Stimulated activated CD8-positive, alpha-beta memory T cell treated with anti-CD3 and anti-CD28 coated beads, Interleukin-15, amount 100 ng/mL, for 48 hours (primary cell): ENCODE measurements around the gene ANP32E.

ENCODE experiments used
- DNase-seq, 2 donors: peaks; one replicate each; pipeline ENCODE4 v3.0.0-alpha.2; 2020; ENCODE audit warnings: low read depth in 2 of 2

Gene ANP32E

GRCh38 chr1:150235852-150236613 lies at the start of gene ANP32E:
Gene ANP32E, minus strand, starts transcription at chr1:150236112. Its CDS starts 326 bp downstream, at chr1:150235786.
- peak; percentile 86 to 88 for DNase-seq

- DNase-seq, result no peak
Observed at GRCh38 chr1:150283260-150283659, 47.3 kb upstream of the ANP32E start.

GRCh38 chr1:150282558-150282958 lies 46.6 kb upstream of the ANP32E start:
- no peak for DNase-seq

- peak; percentile 42 to 61 for DNase-seq
Observed at GRCh38 chr1:150281758-150282557, 46.0 kb upstream of the ANP32E start, which contains the start of gene CIART. Gene CIART, plus strand, starts transcription at chr1:150282554. Its CDS starts 714 bp downstream, at chr1:150283268.

GRCh38 chr1:150281221-150281757 lies 45.4 kb upstream of the ANP32E start:
- peak; percentile 30 to 38 for DNase-seq

- no peak for DNase-seq
Observed at GRCh38 chr1:150280138-150280707, 44.3 kb upstream of the ANP32E start.

- no peak for DNase-seq
Observed at GRCh38 chr1:150273311-150273710, 37.4 kb upstream of the ANP32E start.

GRCh38 chr1:150271291-150271959 lies 35.5 kb upstream of the ANP32E start:
- no peak for DNase-seq

GRCh38 chr1:150269451-150269850 lies 33.5 kb upstream of the ANP32E start:
- DNase-seq, result no peak

GRCh38 chr1:150268705-150269403 lies 32.9 kb upstream of the ANP32E start, which contains the start of gene APH1A:
Gene APH1A, minus strand, starts transcription at chr1:150269016. Its CDS starts 206 bp downstream, at chr1:150268810.
- DNase-seq, result peak; percentile 91

GRCh38 chr1:150268340-150268704 lies 32.4 kb upstream of the ANP32E start:
- DNase-seq, result no peak

GRCh38 chr1:150267896-150268295 lies 32.0 kb upstream of the ANP32E start:
- no peak for DNase-seq

GRCh38 chr1:150263549-150263948 lies 27.6 kb upstream of the ANP32E start:
- no peak for DNase-seq

GRCh38 chr1:150262388-150263320 lies 26.7 kb upstream of the ANP32E start:
- no peak for DNase-seq

- no peak for DNase-seq
Observed at GRCh38 chr1:150261367-150261766, 25.5 kb upstream of the ANP32E start.

- no peak for DNase-seq
Observed at GRCh38 chr1:150259758-150260669, 24.1 kb upstream of the ANP32E start.

GRCh38 chr1:150259217-150259616 lies 23.3 kb upstream of the ANP32E start:
- no peak for DNase-seq
